Adrenal gland (tissue), 12 donors: ENCODE data around the gene SPRED2. TPM values are rescaled to one million over a fixed set of nuclear protein-coding genes. Genes with fewer than 3 reads are reported as not detected.

Source experiments
- DNase-seq, 7 donors: peaks; one replicate each; pipeline ENCODE4 v3.0.0-alpha.2; 2019 to 2020
- H3K27ac ChIP-seq, 5 donors: fragments of 200-600 bp; sonication (generic) in 4 of 5; 1 replicate in 3 of 5; 2 replicates in 2 of 5; pipeline versions ENCODE4 v1.5.1 to v1.8.0; 2016 to 2020; ENCODE audit warnings: mild to moderate bottlenecking in 1 of 5
- H3K27me3 ChIP-seq: fragments of 200-600 bp; 2 replicates; pipeline ENCODE4 v1.8.0; 2021
- H3K36me3 ChIP-seq, 2 donors: fragments of 200-600 bp; replicated peaks in 1 of 2; 1 replicate in 1 of 2; 2 replicates in 1 of 2; pipeline versions ENCODE4 v1.5.1 to v1.8.0; 2018 to 2022
- H3K4me1 ChIP-seq, 2 donors: fragments of 200-600 bp; replicated peaks in 1 of 2; 1 replicate in 1 of 2; 2 replicates in 1 of 2; pipeline versions ENCODE4 v1.5.1 to v1.8.0; 2018 to 2021
- H3K4me3 ChIP-seq, 4 donors: fragments of 200-600 bp; sonication (generic) in 3 of 4; one replicate each; pipeline ENCODE4 v1.5.1; 2016 to 2018
- H3K9me3 ChIP-seq, 3 donors: fragments of 200-600 bp; sonication (generic) in 1 of 3; replicated peaks in 1 of 3; 1 replicate in 2 of 3; 2 replicates in 1 of 3; pipeline versions ENCODE4 v1.5.1 to v1.8.0; 2016 to 2021
- POLR2A ChIP-seq, 2 donors: fragments of 450-650 bp; IDR thresholded peaks; one replicate each; pipeline ENCODE4 v1.6.1; 2017; ENCODE audit warnings: antibody characterized with exemption in 2 of 2, mild to moderate bottlenecking in 2 of 2, moderate library complexity in 1 of 2
- WGBS, 4 donors: extraction: QIAGEN DNeasy Blood & Tissue Kit in 2 of 4; methylation state at CpG; one replicate each; pipeline versions ENCODE4 v1.1.5 to v1.1.7; 2013 to 2017; 5-methylcytosine and 5-hydroxymethylcytosine counted together
- intact Hi-C, 2 donors: fragments of 100-400 bp; cut with DNase I; formaldehyde crosslinking; loops; one replicate each; pipeline versions ENCODE4 v1.14.1 to v1.15.0; 2022 to 2023
- polyA plus RNA-seq, 3 donors: library from polyadenylated mRNA; stranded (reverse); fragments of 200-250 nt in 2 of 3; fragments of 350-450 nt in 1 of 3; fragmentation: Illumina TruSeq in 1 of 3; extraction: RNeasy Lipid Tissue Mini Kit (QIAGEN cat#74804) in 1 of 3; gene quantifications; one replicate each; pipeline ENCODE4 v1.2.3, GENCODE V29; 2013 to 2014
- total RNA-seq, 9 donors: library from RNA; depleted of rRNA in 4 of 9; stranded (reverse); fragments of >200 nt in 4 of 9; fragments of 120-200 nt in 1 of 9; fragmentation: NEBNext Ultra II Directional in 1 of 9; extraction: Animal tissue kit (Norgen Biotek cat#: 25700) in 1 of 9; gene quantifications; one replicate each; pipeline versions ENCODE4 v1.1.0 to v1.2.4, GENCODE V29; 2013 to 2023
- TF ChIP-seq, protein P1 (sequence below), 6 experiments: fragments of 450-650 bp in 4 of 6; fragments of 200-600 bp in 2 of 6; sonication (generic) in 1 of 6; IDR thresholded peaks; 1 replicate in 5 of 6; 2 replicates in 1 of 6; pipeline versions ENCODE4 v1.5.1 to v1.8.0; 2016 to 2021; ENCODE audit warnings: antibody characterized with exemption in 6 of 6, mild to moderate bottlenecking in 2 of 6, moderate library complexity in 1 of 6
- donor health status: healthy with polysubstance abuse.
- donor health status: Bipolar disorder and iron deficiency.
- donor health status: DM: yes; HTN: yes; CAD: no.
- donor health status: DM: no; HTN: no; CAD: no.
- donor health status: DM: no; HTN: no; CAD: no.
- donor health status: DM: yes; HTN: yes; CAD: no.

SPRED2 gene
- total and polyA plus RNA-seq, 12 donors: 5.2 to 28.4 (median 16.0) TPM

DNA sequence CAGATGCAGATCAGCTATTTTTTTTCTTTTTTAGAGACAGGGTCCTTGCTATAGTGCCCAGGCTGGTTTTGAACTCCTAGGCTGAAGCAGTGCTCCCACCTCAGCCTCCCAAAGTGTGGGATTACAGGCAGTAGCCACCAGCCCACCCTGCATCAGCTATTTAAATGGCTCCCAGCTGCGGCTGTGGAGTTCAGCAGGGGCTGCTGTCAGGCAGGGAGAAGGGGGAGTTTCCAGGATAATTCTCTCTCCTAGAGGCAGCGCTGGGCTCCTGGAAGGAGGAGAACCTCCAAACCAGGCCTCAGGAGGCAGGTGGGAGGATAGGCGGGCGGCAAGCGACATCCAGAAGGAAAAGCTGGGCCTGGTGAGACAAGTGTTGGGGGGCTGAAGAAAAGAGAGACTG lies 139.0 kb downstream of the SPRED2 start:
- Histone ChIP-seq H3K4me1 (no peaks in the 10 kb centered on the region), H3K9me3 (no peaks in the 10 kb centered on the region), H3K27ac (no peak overlapping the region), H3K36me3 (no peaks in the 10 kb centered on the region), H3K4me3 (no peak overlapping the region), H3K27me3 (no peaks in the 10 kb centered on the region)
- TF ChIP-seq, protein P1, sequence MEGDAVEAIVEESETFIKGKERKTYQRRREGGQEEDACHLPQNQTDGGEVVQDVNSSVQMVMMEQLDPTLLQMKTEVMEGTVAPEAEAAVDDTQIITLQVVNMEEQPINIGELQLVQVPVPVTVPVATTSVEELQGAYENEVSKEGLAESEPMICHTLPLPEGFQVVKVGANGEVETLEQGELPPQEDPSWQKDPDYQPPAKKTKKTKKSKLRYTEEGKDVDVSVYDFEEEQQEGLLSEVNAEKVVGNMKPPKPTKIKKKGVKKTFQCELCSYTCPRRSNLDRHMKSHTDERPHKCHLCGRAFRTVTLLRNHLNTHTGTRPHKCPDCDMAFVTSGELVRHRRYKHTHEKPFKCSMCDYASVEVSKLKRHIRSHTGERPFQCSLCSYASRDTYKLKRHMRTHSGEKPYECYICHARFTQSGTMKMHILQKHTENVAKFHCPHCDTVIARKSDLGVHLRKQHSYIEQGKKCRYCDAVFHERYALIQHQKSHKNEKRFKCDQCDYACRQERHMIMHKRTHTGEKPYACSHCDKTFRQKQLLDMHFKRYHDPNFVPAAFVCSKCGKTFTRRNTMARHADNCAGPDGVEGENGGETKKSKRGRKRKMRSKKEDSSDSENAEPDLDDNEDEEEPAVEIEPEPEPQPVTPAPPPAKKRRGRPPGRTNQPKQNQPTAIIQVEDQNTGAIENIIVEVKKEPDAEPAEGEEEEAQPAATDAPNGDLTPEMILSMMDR (IDR thresholded peaks at IDR 0.05): no peak
- TF ChIP-seq POLR2A (IDR thresholded peaks at IDR 0.05): no peak
- intact Hi-C loops: no loop called here
- 85 to 99% (median 96%) methylated on average over 5 of the region's 5 CpGs for WGBS, 4 donors
- no peak for DNase-seq

DNA sequence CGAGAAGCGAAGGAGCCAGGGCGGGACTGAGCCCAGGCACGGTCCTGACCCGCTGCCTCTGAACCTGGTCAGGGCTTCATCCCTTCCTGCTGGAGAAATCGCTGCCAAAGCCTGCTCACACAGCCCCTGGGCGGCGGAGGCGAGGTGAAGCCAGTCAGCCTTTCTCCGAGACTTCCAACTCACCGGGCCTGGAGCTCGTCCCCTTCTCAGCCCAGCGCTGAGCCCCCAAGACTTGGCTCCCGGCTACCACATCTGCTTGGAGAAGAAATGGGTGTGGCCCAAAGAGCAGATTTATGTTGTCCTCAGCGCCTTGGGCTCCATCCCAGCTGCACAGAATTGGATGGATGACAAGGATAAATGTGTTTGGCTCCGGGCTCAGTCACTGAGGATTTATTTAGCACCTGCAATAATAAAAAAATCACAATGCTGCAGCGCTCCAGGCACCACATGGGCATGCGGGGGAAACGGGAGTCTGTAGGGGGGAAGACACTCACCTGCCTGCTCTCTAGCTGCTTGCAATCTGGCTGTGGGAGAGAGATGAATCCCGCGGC lies 139.9 kb downstream of the SPRED2 start:
- H3K27ac ChIP-seq: no peak overlapping the region
- 66 to 74% (median 71%) methylated on average over 7 to 21 of the region's 21 CpGs for WGBS, 4 donors
- intact Hi-C loops: no loop called here

DNA sequence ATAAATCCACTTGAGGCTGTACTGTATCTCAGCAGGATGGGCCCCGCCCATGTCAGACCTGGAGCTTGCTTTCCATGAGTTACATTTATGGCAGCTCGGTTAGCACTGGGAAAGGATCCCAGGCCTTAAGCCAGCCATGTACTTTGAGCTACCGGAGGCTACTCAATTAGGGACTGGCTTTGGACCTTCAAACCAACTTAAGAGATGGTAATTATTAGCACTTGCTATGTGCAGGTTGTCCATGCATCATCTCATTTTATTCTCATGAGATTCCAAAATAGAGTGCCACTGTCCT lies 140.3 kb downstream of the SPRED2 start:
- no peak for DNase-seq
- WGBS, 4 donors: 87 to 96% (median 90%) methylated on average over 3 of the region's 3 CpGs
- Histone ChIP-seq H3K9me3 (no peaks in the 10 kb centered on the region), H3K27ac (no peak overlapping the region), H3K27me3 (no peaks in the 10 kb centered on the region), H3K4me3 (no peak overlapping the region), H3K4me1 (no peaks in the 10 kb centered on the region), H3K36me3 (no peaks in the 10 kb centered on the region)
- intact Hi-C loops: no loop called here
- TF ChIP-seq POLR2A (IDR thresholded peaks at IDR 0.05): no peak
- TF ChIP-seq, protein P1 (IDR thresholded peaks at IDR 0.05): no peak

More for the DNA sequence above, 139.9 kb downstream of the SPRED2 start:
- no peaks in the 10 kb centered on the region for H3K27me3 ChIP-seq
- no peaks in the 10 kb centered on the region for H3K36me3 ChIP-seq
- H3K4me1 ChIP-seq: no peaks in the 10 kb centered on the region
- H3K9me3 ChIP-seq: no peaks in the 10 kb centered on the region
- DNase-seq: no peak
- TF ChIP-seq POLR2A (IDR thresholded peaks at IDR 0.05): no peak
- no peak overlapping the region for H3K4me3 ChIP-seq

- 90 to 95% (median 93%) methylated on average over 8 to 11 of the region's 11 CpGs for WGBS, 4 donors
- intact Hi-C loops: no loop called here
Measured at GRCh38 chr2:65291216-65292105, 140.9 kb downstream of the SPRED2 start.

More at GRCh38 chr2:65291216-65292105, 140.9 kb downstream of the SPRED2 start:
- Histone ChIP-seq H3K9me3 (no peaks in the 10 kb centered on the region), H3K27me3 (no peaks in the 10 kb centered on the region), H3K4me1 (no peaks in the 10 kb centered on the region), H3K36me3 (no peaks in the 10 kb centered on the region), H3K27ac (no peak overlapping the region), H3K4me3 (no peak overlapping the region)
- DNase-seq: no peak
- TF ChIP-seq, protein P1 (IDR thresholded peaks at IDR 0.05): no peak
